ENCODE measurements around the gene PSAPL1. TPM values are rescaled to one million over a fixed set of nuclear protein-coding genes. Genes with fewer than 3 reads are reported as not detected.

Gene PSAPL1
- polyA plus RNA-seq, 12 donors = 0.06 TPM; not detected in 11

GRCh38 chr4:7381890-7382633, 52.7 kb downstream of the PSAPL1 start:
- no peak for DNase-seq

GRCh38 chr4:7381221-7381889, 53.4 kb downstream of the PSAPL1 start:
- DNase-seq = no peak

Other genes with a start within 250 kb of the PSAPL1 start
- gene SORCS2, start 242.4 kb downstream of the PSAPL1 start, polyA plus RNA-seq (ENCODE audit: insufficient read length in 12 of 12) = 10 to 100 TPM in 4 of 12 donors, 1 to 10 TPM in 7, not detected in 1; 5.6 to 18.2 (median 8.3) TPM